Uterus (tissue), 2 donors: Measurements from ENCODE around the gene C15orf39.

Experiments used
- POLR2A ChIP-seq, 2 donors: fragments of 450-650 bp; IDR thresholded peaks; one replicate each; pipeline ENCODE4 v1.6.1; 2016; ENCODE audit warnings: antibody characterized with exemption in 2 of 2, mild to moderate bottlenecking in 1 of 2, moderate library complexity in 1 of 2
- TF ChIP-seq, protein P1 (sequence below), 4 experiments: fragments of 200-600 bp in 2 of 4; fragments of 450-650 bp in 2 of 4; sonication (generic) in 2 of 4; IDR thresholded peaks; one replicate each; pipeline ENCODE4 v1.5.1; 2016 to 2019; ENCODE audit warnings: antibody characterized with exemption in 4 of 4, mild to moderate bottlenecking in 2 of 4, moderate library complexity in 1 of 4

DNA sequence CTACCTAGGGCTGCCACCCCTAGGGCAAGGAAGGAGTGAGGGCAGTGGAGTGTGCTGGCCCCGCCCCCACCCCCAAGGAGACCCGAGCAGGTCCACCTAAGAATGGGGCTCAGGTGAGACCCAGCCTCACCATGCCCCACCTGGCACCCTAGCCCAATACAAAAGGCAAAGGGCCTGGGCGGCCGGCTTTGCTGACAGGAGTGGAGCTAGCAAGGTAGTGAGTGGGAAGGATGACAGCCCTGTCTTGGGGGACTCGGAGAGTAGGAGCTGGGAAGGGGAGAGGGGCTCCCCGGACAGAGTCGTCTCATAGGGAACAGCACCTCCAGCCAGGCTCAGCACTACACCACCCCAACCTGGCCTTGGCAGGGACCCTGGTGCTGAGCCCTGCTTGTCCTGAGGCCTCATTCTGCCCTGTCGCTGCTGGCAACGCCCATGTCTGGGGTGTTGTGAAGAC is 12.1 kb downstream of the C15orf39 start:
- TF ChIP-seq, protein P1, sequence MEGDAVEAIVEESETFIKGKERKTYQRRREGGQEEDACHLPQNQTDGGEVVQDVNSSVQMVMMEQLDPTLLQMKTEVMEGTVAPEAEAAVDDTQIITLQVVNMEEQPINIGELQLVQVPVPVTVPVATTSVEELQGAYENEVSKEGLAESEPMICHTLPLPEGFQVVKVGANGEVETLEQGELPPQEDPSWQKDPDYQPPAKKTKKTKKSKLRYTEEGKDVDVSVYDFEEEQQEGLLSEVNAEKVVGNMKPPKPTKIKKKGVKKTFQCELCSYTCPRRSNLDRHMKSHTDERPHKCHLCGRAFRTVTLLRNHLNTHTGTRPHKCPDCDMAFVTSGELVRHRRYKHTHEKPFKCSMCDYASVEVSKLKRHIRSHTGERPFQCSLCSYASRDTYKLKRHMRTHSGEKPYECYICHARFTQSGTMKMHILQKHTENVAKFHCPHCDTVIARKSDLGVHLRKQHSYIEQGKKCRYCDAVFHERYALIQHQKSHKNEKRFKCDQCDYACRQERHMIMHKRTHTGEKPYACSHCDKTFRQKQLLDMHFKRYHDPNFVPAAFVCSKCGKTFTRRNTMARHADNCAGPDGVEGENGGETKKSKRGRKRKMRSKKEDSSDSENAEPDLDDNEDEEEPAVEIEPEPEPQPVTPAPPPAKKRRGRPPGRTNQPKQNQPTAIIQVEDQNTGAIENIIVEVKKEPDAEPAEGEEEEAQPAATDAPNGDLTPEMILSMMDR (IDR thresholded peaks at IDR 0.05) = no peak
- TF ChIP-seq POLR2A (IDR thresholded peaks at IDR 0.05) = no peak
